LoVo (cell line): ENCODE measurements around the gene HES7.

Experiments
- DNase-seq: peaks from one replicate; pipeline ENCODE4 v3.0.0-alpha.2; 2016; ENCODE audit warnings: low spot score

Gene HES7

DNA sequence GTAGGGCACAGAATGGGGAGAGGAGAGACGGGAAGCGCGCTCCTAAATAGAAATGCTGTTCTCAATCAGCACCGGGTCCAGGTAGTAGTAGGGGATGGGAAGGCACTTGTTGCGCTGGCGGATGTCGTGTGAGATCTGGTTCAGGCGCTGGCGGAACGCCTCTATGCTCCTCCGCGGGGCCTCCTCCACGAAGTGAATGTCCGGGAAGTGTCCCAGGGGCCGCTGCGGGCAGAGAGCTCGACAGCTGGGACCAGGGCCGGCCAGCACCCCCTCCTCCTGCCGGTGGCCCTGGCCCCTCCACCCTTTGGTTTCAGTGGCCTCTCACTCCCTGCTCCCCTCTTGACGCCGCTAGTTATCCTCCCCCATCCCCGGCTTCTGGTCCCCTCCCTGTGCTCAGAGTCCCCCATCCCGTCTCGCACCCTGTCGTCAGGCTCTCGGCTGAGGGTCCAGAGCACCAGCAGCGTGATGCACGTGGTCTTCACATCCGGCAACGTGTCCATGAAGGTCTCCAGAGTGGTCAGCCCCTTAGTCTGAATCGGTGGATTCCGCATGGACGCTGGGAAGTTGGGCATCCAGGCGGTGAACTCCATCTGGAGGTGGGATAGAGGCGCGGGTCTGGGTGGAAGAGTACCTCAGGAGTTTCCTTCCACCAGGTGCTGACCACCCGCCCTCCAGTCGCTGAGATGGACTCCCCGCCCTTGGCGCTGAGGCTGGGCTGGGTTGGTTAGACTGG, 51.0 kb downstream of the HES7 start:
- no peak for DNase-seq

DNA sequence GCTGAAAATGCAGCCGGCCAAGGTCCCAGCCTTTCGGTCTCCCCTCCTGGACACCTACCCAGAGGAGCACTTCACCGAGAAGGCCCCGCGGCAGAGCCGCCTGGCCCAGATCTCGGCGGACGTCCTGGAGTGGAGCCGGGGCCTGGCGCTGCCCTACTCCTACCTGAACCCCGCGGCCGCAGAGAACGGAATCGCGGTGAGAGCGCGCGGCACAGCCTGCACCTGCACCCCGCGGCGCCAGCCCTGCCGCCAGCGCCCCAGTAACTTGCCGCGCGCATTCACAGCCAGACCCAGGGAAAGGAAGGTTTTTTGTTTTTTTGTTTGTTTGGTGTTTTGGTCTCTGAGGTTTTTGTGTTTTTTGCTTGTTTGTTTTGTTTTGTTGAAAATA, 51.6 kb downstream of the HES7 start:
- DNase-seq: no peak

DNA sequence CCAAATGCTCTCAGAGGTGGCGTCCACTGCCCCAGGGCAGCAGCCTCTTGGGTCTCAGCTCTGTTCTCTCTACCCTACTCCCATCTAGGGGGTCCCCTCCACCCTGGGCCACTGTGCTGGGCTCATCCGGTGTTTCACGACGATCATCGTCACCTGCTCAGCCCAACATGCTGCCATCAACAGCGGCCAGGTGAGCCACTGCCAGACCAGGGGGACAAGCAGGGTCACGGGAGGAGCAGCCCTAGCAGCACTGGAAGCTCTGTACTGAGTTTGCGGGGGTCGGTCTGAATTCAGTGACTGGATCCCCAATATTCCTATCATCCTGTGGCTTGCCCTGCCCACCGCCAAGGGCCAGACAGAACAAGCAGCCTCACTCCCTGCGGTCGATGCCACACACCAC, 52.4 kb downstream of the HES7 start:
- DNase-seq: no peak
